ENCODE measurements around the gene ADAMTSL1.

Gene ADAMTSL1

DNA sequence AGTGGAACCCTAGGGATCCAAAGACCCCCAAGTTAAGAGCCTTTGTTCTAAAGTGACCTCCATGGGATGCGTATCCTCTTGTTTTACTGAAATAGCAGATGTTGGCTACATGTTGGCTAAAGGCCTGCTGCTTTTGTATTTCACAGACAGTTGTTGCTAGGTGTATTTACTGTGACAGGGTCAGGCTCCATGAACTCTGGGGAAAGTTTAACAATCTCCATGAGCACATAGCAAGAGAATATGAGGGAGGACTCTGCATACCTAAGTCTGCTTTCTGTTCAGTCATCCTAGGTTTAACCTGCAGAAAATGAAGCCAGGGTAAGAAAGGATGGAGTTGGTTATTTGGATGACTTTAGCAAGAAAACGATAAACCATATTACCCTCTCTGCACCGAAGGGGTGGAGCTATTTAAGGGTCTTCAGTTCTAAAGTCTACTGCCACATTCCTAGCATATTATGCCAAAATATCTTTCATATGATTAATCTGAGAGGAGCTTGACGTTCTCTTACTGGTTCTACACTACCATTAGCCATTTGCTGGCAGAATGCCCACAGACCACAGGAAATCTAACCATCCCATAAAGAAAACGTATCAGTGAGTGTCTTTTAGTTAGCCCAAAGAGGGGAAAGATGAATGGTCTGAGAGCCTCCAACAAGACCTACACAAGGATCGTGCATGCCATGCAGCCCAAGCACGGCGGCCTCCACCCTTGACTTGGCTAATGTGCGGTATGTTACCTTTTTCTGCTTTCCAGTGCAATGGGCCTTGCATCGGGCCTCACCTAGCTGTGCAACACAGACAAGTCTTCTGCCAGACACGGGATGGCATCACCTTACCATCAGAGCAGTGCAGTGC lies 431.3 kb downstream of the ADAMTSL1 start:
- peak; percentile 56 for DNase-seq (ENCODE audit: low read depth)
- no peak overlapping the region for H3K4me3 ChIP-seq (ENCODE audit: low read length)

DNA sequence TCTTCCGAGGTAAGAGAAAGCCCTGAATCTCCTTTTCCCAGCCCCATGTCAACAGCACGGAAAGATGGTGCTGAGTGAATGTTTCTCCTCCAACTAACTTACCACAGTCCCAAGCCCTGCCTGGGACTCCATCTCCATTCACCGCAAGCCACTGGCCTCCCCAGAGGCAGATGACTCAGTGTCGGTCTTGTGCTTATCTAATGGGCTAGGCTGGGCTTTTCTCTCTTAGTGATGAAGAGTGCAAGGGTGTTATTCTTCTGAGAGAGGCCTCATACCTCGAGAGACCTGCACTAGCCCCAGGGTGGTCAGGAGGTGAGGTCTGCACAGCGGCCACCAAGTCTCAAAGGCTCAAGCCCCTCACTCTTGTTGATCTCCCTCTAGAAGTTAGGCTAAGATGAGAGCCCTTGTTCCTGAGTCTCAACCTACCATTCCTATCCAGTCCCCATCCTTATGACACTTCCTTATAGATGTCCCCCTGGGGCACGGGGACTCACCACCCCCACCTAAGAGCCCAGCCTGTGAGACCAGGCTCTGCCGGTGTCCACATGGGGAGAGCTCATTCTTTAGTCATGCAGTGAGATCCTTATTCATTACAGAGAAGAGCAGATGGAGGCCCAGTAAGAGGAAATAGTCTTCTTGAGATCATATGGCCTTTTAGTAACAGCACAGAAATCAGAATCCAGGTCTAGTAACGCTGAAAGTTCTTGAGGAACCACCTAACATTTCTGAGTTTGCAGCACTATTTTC lies 432.1 kb downstream of the ADAMTSL1 start:
- DNase-seq (ENCODE audit: low read depth): no peak
- no peak overlapping the region for H3K4me3 ChIP-seq (ENCODE audit: low read length)
- TF ChIP-seq, protein P1, sequence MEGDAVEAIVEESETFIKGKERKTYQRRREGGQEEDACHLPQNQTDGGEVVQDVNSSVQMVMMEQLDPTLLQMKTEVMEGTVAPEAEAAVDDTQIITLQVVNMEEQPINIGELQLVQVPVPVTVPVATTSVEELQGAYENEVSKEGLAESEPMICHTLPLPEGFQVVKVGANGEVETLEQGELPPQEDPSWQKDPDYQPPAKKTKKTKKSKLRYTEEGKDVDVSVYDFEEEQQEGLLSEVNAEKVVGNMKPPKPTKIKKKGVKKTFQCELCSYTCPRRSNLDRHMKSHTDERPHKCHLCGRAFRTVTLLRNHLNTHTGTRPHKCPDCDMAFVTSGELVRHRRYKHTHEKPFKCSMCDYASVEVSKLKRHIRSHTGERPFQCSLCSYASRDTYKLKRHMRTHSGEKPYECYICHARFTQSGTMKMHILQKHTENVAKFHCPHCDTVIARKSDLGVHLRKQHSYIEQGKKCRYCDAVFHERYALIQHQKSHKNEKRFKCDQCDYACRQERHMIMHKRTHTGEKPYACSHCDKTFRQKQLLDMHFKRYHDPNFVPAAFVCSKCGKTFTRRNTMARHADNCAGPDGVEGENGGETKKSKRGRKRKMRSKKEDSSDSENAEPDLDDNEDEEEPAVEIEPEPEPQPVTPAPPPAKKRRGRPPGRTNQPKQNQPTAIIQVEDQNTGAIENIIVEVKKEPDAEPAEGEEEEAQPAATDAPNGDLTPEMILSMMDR (conservative IDR thresholded peaks at IDR 0.05; ENCODE audit: low read length): no peak

More for the DNA sequence above, 431.3 kb downstream of the ADAMTSL1 start:
- TF ChIP-seq, protein P1 (conservative IDR thresholded peaks at IDR 0.05; ENCODE audit: low read length): no peak

DNA sequence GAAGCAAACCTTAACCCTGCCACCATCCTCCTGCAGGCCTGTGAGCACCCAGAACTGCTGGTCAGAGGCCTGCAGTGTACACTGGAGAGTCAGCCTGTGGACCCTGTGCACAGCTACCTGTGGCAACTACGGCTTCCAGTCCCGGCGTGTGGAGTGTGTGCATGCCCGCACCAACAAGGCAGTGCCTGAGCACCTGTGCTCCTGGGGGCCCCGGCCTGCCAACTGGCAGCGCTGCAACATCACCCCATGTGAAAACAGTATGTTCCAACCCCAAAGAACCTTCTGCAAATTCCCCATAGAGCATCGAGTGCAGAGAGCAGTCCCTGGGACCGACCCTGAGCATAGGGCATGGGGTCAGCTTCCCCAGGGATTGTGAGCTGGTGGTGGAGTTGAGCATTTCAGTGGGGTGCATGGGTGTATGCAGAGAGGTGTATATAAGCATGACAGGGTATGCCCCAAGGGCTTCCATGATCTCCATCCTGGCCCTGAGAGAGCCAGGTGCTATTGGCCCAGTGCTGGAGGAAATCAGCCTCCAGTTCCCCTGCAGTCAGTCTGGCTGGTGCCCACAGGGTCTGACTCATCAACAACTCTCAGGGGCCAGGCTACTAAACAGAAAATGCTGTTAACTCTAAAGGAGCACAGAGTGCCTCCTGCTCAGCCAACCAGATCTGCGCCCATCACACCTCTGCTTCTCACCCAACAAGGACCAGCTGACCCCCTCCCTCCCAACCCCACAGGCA lies 432.9 kb downstream of the ADAMTSL1 start:
- no peak overlapping the region for H3K4me3 ChIP-seq (ENCODE audit: low read length)
- TF ChIP-seq, protein P1 (conservative IDR thresholded peaks at IDR 0.05; ENCODE audit: low read length): no peak
- peak; percentile 50 for DNase-seq (ENCODE audit: low read depth)

- no peak overlapping the region for H3K4me3 ChIP-seq (ENCODE audit: low read length)
- DNase-seq (ENCODE audit: low read depth): no peak
- TF ChIP-seq, protein P1 (conservative IDR thresholded peaks at IDR 0.05; ENCODE audit: low read length): no peak
These were observed 434.1 kb downstream of the ADAMTSL1 start for GRCh38 chr9:18907927-18908625.

GRCh38 chr9:18909140-18910018 lies 435.4 kb downstream of the ADAMTSL1 start:
- H3K4me3 ChIP-seq (ENCODE audit: low read length): no peak overlapping the region
- TF ChIP-seq, protein P1 (conservative IDR thresholded peaks at IDR 0.05; ENCODE audit: low read length): no peak
- no peak for DNase-seq (ENCODE audit: low read depth)

DNA sequence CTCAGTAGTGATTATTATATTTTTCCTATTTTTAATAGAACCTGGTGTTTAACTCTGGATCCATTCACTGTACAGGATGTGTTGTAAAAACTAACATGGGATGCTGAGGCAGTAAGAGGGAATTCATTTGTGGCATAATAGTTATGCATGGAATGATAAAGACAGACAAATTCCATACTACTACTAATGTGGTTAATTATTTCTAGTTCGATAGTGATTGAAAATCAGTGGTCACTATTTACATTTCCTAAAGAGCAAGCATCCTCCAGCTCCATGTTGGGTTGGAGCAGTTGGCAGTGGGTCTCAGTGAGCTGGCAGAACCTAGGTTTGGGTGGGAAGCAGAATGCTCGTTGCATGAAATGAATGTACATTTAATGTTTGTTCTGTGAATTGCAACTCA lies 436.5 kb downstream of the ADAMTSL1 start:
- peak; percentile 42 for DNase-seq (ENCODE audit: low read depth)
- TF ChIP-seq, protein P1 (conservative IDR thresholded peaks at IDR 0.05; ENCODE audit: low read length): no peak
- no peak overlapping the region for H3K4me3 ChIP-seq (ENCODE audit: low read length)
